Epithelial cell of esophagus (primary cell): ENCODE data around the gene SYNE3.

Experiments
- DNase-seq: peaks from one replicate; pipeline ENCODE4 v3.0.0; 2010; ENCODE audit warnings: low read depth
- H3K4me3 ChIP-seq: 2 replicates; pipeline ENCODE4 v1.5.1; 2011; ENCODE audit warnings: mild to moderate bottlenecking, low read length, control low read depth
- TF ChIP-seq, protein P1 (sequence below): IDR thresholded peaks from 2 replicates; pipeline ENCODE4 v1.5.1; 2011; ENCODE audit warnings: low read depth, mild to moderate bottlenecking, low read length, control low read depth, inconsistent platforms; ENCODE audit not compliant: insufficient read depth; ENCODE audit errors: missing control alignments

The SYNE3 gene

DNA sequence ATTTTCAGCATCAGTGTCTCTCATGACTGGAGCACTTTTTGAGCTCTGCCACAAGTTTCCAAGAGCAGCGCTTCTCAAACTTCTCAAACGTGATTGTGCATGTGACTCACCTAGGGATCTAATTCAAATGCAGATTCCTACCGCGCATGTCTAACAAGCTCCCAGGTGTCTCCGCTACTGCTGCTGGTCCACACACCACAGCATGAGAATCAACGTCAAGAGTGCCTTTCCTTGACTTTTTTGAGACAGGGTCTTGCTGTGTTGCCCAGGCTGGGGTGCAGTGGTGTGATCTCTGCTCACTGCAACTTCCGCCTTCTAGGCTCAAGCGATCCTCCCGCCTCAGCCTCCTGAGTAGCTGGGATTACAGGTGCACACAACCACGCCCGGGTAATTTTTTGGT is 40.8 kb upstream of the SYNE3 start:
- DNase-seq: no peak
- no peak overlapping the region for H3K4me3 ChIP-seq
- TF ChIP-seq, protein P1, sequence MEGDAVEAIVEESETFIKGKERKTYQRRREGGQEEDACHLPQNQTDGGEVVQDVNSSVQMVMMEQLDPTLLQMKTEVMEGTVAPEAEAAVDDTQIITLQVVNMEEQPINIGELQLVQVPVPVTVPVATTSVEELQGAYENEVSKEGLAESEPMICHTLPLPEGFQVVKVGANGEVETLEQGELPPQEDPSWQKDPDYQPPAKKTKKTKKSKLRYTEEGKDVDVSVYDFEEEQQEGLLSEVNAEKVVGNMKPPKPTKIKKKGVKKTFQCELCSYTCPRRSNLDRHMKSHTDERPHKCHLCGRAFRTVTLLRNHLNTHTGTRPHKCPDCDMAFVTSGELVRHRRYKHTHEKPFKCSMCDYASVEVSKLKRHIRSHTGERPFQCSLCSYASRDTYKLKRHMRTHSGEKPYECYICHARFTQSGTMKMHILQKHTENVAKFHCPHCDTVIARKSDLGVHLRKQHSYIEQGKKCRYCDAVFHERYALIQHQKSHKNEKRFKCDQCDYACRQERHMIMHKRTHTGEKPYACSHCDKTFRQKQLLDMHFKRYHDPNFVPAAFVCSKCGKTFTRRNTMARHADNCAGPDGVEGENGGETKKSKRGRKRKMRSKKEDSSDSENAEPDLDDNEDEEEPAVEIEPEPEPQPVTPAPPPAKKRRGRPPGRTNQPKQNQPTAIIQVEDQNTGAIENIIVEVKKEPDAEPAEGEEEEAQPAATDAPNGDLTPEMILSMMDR: no peak

DNA sequence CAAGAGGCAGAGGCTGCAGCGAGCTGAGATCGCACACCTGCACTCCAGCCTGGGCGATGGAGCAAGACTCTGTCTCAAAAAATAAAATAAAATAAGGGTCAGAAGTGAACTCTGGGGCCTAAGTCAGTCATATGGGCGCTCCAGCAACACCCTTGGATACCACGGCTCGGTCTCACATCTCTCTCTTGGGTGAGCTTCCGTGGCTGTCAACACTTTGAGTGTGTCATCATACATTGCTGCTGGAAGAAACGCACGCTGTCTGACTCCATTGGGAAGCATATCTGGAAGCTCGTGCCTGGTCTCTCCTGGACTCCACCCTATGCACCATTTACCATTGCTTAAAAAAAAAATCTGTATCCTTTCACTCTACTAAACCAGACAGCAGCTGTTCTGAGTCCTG is 38.6 kb upstream of the SYNE3 start:
- DNase-seq: no peak
- TF ChIP-seq, protein P1: no peak
- no peak overlapping the region for H3K4me3 ChIP-seq

DNA sequence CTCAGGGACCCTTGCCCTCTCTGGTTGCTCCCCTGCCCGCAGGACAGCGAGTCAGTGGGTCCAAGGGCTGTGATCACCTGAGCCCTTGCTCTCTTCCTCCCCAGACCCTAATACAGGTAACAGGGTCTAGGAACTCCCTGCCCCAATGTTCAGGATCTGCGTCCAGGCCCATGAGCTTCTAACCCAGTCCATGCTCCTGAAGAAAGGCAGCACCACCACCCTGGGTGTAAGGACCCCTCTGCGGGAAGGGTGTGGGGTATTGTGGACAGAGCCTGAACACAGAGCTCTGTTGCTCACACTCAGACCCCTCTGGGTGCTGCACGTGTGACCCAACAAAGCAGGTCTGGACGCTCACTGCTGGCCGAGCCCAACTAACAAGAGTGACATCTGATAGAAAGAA is 36.7 kb upstream of the SYNE3 start:
- no peak for DNase-seq
- H3K4me3 ChIP-seq: no peak overlapping the region
- TF ChIP-seq, protein P1: no peak

DNA sequence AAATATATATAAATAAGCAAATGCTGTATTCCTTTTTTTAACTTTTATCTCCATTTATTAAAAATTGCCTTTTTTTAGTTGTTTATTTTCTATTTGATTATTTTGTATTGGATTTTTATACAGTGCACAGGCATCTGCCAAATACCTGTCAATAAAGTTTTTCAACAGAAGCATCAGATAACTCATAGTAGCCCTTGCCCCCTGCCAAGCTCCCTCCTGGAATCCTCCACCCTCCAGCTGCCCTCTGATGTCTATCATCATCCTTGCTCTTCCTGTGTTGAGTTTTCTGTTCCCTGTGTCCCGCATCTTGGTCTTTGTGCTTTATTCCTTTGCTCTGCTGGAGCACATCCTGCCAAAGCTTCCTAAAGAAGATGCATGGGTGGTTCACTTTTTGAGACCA is 35.0 kb upstream of the SYNE3 start:
- DNase-seq: no peak
- TF ChIP-seq, protein P1: no peak
- H3K4me3 ChIP-seq: no peak overlapping the region

DNA sequence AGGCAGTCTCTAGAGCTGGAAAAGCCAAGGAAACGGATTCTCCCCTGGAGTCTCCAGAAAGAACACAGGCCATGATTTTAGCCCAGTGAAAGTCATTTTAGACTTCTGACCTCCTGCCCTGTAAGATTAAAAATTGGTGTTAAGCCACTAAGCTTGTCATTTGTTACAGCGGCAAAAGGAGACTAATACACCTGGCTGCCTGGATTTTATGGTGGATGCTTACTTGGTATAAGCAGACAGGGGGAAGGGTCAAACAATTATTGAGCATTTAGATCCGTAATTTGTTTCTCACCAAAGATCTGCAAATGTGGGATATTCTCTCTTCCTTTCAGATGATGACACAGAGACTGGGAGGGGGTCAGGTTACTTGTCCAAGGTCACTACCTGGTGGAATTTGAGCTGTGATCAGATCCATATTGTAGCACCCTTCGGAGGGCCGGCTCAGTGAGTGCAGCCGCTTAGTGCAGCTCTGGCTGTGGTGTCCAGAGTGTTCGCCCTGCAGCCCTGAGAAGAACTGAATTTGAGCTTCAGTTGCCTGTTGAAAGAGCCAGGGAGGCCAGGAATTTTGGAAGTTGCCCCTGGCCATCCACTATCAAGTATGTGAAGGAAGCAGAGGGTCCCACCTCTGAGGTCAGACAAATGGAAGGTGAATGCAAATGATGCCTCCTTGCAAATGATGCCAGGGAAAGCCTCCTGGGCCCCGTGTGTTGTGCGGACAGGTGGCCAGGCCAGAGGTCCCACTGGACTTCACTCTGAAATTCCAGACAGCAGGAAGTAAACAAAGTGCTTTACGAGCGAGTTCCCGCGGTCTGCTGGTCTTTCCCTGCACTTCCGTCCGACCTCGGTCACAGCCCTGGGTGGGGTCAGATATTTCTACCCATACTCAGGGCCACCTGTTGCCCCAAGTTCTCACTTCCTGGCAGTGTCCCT is 33.5 kb upstream of the SYNE3 start:
- TF ChIP-seq, protein P1: no peak
- no peak for DNase-seq
- H3K4me3 ChIP-seq: no peak overlapping the region

DNA sequence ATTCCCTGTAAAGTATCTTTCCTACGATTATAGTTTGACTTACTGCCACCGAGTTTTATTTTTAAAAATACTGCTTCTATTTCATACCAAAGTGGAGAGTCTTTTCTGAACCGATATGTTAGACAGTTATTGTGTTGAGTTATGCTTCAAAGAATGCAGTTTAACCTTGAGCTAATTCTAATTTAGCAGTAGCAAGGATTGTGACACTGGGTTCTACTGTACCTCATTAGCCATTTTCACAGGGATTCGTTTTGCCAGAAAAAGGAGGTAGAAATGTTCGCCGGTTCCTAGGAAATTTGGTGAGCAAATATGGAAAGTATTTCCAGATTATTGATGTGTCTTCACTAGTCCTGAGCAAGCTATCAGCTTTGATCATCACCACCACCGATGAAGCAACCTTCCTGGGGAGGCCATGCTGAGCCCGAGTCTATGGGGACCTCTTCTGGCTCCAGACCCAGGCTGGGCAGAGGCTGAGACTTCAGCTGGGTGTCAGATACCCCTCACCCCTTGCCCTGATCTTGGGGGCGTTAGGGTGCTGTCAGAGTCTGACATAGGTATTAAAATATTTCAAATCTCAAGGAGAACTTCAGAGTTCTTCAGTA is 32.0 kb upstream of the SYNE3 start:
- no peak for DNase-seq
- TF ChIP-seq, protein P1: no peak
- H3K4me3 ChIP-seq: no peak overlapping the region
